Measurements from ENCODE around the gene PDE8A. TPM values are rescaled to one million over a fixed set of nuclear protein-coding genes. Genes with fewer than 3 reads are reported as not detected.

PDE8A gene
- total and polyA plus RNA-seq, 2 donors (not counting 1 experiment from before 2014, with no cell fraction given): 17.7 to 26.3 TPM

DNA sequence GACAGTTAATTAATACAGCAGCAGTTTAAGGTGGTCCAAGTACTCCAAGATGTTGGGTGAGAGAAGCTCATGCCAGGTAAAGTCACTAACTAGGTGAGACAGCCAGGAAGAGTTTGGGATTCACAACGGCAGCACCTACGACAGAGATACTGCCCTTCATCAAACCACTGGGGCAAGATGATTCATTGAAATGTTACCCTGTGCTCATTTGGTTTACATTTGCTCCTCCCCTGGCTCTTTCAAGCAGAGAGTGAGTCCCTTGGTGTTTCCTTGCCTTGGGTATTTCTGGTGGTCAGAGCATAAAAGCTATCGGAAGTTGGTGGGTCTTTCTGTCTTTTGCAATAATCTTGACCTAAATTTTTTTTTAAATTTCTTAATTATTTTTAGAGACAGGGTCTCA is 19.9 kb upstream of the PDE8A start:
- no peaks in the 10 kb centered on the region for H3K9me3 ChIP-seq (ENCODE audit: control insufficient read depth, insufficient read depth, low read depth, low read length)
- no peak overlapping the region for H2AFZ ChIP-seq (ENCODE audit: low read length)
- H3K27me3 ChIP-seq (ENCODE audit: control insufficient read depth, insufficient read depth, low read length): no peaks in the 10 kb centered on the region
- H3K4me3 ChIP-seq (replicated peaks in 1 of 4; ENCODE audit: control extremely low read depth in 1 of 4, insufficient read depth in 1 of 4, low read depth in 3 of 4, low read length in 4 of 4): no peak overlapping the region
- no peaks in the 10 kb centered on the region for H3K79me2 ChIP-seq (ENCODE audit: control insufficient read depth, insufficient read depth, low read length)
- no peak overlapping the region for H3K4me2 ChIP-seq (ENCODE audit: extremely low read depth, insufficient read depth, low read length)
- TF ChIP-seq, protein P1, sequence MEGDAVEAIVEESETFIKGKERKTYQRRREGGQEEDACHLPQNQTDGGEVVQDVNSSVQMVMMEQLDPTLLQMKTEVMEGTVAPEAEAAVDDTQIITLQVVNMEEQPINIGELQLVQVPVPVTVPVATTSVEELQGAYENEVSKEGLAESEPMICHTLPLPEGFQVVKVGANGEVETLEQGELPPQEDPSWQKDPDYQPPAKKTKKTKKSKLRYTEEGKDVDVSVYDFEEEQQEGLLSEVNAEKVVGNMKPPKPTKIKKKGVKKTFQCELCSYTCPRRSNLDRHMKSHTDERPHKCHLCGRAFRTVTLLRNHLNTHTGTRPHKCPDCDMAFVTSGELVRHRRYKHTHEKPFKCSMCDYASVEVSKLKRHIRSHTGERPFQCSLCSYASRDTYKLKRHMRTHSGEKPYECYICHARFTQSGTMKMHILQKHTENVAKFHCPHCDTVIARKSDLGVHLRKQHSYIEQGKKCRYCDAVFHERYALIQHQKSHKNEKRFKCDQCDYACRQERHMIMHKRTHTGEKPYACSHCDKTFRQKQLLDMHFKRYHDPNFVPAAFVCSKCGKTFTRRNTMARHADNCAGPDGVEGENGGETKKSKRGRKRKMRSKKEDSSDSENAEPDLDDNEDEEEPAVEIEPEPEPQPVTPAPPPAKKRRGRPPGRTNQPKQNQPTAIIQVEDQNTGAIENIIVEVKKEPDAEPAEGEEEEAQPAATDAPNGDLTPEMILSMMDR (conservative IDR thresholded peaks at IDR 0.05 in 1 of 2, IDR thresholded peaks at IDR 0.05 in 1 of 2; ENCODE audit: low read depth in 1 of 2, low read length in 2 of 2): no peak
- no peak overlapping the region for H3K27ac ChIP-seq (ENCODE audit: insufficient read depth, low read length)
- H3K36me3 ChIP-seq (ENCODE audit: control insufficient read depth, insufficient read depth, low read length): no peaks in the 10 kb centered on the region
- H3K4me1 ChIP-seq (ENCODE audit: control insufficient read depth, extremely low read depth, insufficient read depth, low read length): no peaks in the 10 kb centered on the region
- DNase-seq (ENCODE audit: low read depth in 2 of 2): peak in 1 of 2 donors; percentile 49
- H4K20me1 ChIP-seq (ENCODE audit: control insufficient read depth, extremely low read depth, insufficient read depth, low read length): no peaks in the 10 kb centered on the region
- no peak overlapping the region for H3K9ac ChIP-seq (ENCODE audit: insufficient read depth, low read length)

DNA sequence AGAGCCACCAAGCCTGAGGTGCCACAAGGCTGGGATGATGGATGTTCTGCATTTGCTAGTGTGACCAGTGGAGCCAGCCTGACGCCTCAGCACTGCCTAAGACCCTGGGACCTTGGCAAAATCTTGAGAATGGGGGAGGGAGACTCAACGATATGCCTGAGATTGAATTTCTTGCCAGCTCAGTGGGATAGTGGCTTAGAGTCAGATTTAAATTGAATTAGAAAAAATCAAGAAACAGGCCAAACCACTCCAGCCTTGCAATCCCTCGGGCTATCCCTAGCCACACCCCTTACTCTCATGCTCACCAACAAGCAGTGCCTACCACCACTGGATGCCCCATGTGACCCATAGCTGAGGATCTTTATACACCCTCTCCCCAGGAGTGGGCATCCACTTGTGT is 18.7 kb upstream of the PDE8A start:
- no peaks in the 10 kb centered on the region for H3K79me2 ChIP-seq (ENCODE audit: control insufficient read depth, insufficient read depth, low read length)
- no peaks in the 10 kb centered on the region for H3K4me1 ChIP-seq (ENCODE audit: control insufficient read depth, extremely low read depth, insufficient read depth, low read length)
- no peak for DNase-seq (ENCODE audit: low read depth in 2 of 2)
- no peaks in the 10 kb centered on the region for H4K20me1 ChIP-seq (ENCODE audit: control insufficient read depth, extremely low read depth, insufficient read depth, low read length)
- H3K9ac ChIP-seq (ENCODE audit: insufficient read depth, low read length): no peak overlapping the region
- H3K27ac ChIP-seq (ENCODE audit: insufficient read depth, low read length): no peak overlapping the region
- H3K4me3 ChIP-seq (replicated peaks in 1 of 4; ENCODE audit: control extremely low read depth in 1 of 4, insufficient read depth in 1 of 4, low read depth in 3 of 4, low read length in 4 of 4): no peak overlapping the region
- H3K27me3 ChIP-seq (ENCODE audit: control insufficient read depth, insufficient read depth, low read length): no peaks in the 10 kb centered on the region
- TF ChIP-seq EZH2 (IDR thresholded peaks at IDR 0.05; ENCODE audit: low read length, missing control alignments): no peak
- TF ChIP-seq, protein P1 (conservative IDR thresholded peaks at IDR 0.05 in 1 of 2, IDR thresholded peaks at IDR 0.05 in 1 of 2; ENCODE audit: low read depth in 1 of 2, low read length in 2 of 2): no peak
- H3K4me2 ChIP-seq (ENCODE audit: extremely low read depth, insufficient read depth, low read length): no peak overlapping the region
- no peaks in the 10 kb centered on the region for H3K9me3 ChIP-seq (ENCODE audit: control insufficient read depth, insufficient read depth, low read depth, low read length)
- no peak overlapping the region for H2AFZ ChIP-seq (ENCODE audit: low read length)
- H3K36me3 ChIP-seq (ENCODE audit: control insufficient read depth, insufficient read depth, low read length): no peaks in the 10 kb centered on the region

DNA sequence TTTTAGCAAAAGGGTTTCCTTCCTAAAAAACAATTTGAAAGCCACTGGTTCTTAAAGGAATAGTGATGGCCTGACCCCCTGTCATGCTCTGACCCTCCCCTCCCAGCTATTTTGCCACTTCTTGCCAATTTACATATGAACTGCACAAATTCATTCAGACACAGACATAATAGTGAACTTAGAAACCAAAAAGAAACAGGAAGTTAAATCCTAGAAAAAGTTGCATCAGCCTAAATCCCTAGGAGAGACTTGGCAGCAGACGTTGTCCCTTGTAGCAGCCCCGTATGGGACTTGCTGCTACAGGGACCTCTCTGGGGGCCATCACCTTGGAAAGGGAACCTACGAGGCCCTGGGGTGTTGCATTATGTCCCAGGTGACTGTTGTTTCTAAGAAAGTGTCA is 14.3 kb upstream of the PDE8A start:
- H3K27me3 ChIP-seq (ENCODE audit: control insufficient read depth, insufficient read depth, low read length): peaks cover 8% of the 10 kb centered on the region
- no peaks in the 10 kb centered on the region for H4K20me1 ChIP-seq (ENCODE audit: control insufficient read depth, extremely low read depth, insufficient read depth, low read length)
- no peak overlapping the region for H2AFZ ChIP-seq (ENCODE audit: low read length)
- H3K4me3 ChIP-seq (replicated peaks in 1 of 4; ENCODE audit: control extremely low read depth in 1 of 4, insufficient read depth in 1 of 4, low read depth in 3 of 4, low read length in 4 of 4): no peak overlapping the region
- no peak overlapping the region for H3K4me2 ChIP-seq (ENCODE audit: extremely low read depth, insufficient read depth, low read length)
- H3K9me3 ChIP-seq (ENCODE audit: control insufficient read depth, insufficient read depth, low read depth, low read length): no peaks in the 10 kb centered on the region
- TF ChIP-seq EZH2 (IDR thresholded peaks at IDR 0.05; ENCODE audit: low read length, missing control alignments): no peak
- TF ChIP-seq, protein P1 (conservative IDR thresholded peaks at IDR 0.05 in 1 of 2, IDR thresholded peaks at IDR 0.05 in 1 of 2; ENCODE audit: low read depth in 1 of 2, low read length in 2 of 2): no peak
- no peaks in the 10 kb centered on the region for H3K79me2 ChIP-seq (ENCODE audit: control insufficient read depth, insufficient read depth, low read length)
- no peak overlapping the region for H3K27ac ChIP-seq (ENCODE audit: insufficient read depth, low read length)
- H3K9ac ChIP-seq (ENCODE audit: insufficient read depth, low read length): no peak overlapping the region
- H3K36me3 ChIP-seq (ENCODE audit: control insufficient read depth, insufficient read depth, low read length): no peaks in the 10 kb centered on the region
- H3K4me1 ChIP-seq (ENCODE audit: control insufficient read depth, extremely low read depth, insufficient read depth, low read length): no peaks in the 10 kb centered on the region
- no peak for DNase-seq (ENCODE audit: low read depth in 2 of 2)
